Suprapubic skin (tissue), 4 donors: ENCODE data around the gene GPR33. TPM values are rescaled to one million over a fixed set of nuclear protein-coding genes. Genes with fewer than 3 reads are reported as not detected.

ENCODE experiments used
- DNase-seq, 2 donors: peaks; one replicate each; pipeline ENCODE4 v3.0.0-alpha.2; 2019; ENCODE audit warnings: low spot score in 2 of 2
- H3K27ac ChIP-seq: fragments of 200-600 bp; sonication (generic); one replicate; pipeline ENCODE4 v1.5.1; 2019
- H3K27me3 ChIP-seq: fragments of 200-600 bp; sonication (generic); one replicate; pipeline ENCODE4 v1.5.1; 2019
- H3K36me3 ChIP-seq: fragments of 200-600 bp; sonication (generic); one replicate; pipeline ENCODE4 v1.5.1; 2019
- H3K4me1 ChIP-seq: fragments of 200-600 bp; sonication (generic); one replicate; pipeline ENCODE4 v1.5.1; 2019
- H3K4me3 ChIP-seq: fragments of 200-600 bp; sonication (generic); one replicate; pipeline ENCODE4 v1.5.1; 2019; ENCODE audit warnings: mild to moderate bottlenecking
- H3K9me3 ChIP-seq: fragments of 200-600 bp; sonication (generic); one replicate; pipeline ENCODE4 v1.5.1; 2019
- CTCF ChIP-seq, 2 donors: fragments of 200-600 bp in 1 of 2; fragments of 450-650 bp in 1 of 2; sonication (generic) in 1 of 2; IDR thresholded peaks; one replicate each; pipeline ENCODE4 v1.5.1; 2016 to 2019; ENCODE audit warnings: antibody characterized with exemption in 2 of 2, mild to moderate bottlenecking in 1 of 2, moderate library complexity in 1 of 2
- EP300 ChIP-seq: sonication (generic); formaldehyde crosslinking; IDR thresholded peaks from one replicate; pipeline ENCODE4 v1.6.1; 2017; ENCODE audit warnings: antibody characterized with exemption
- POLR2A ChIP-seq, 2 donors: fragments of 450-650 bp; IDR thresholded peaks; one replicate each; pipeline ENCODE4 v1.6.1; 2017; ENCODE audit warnings: antibody characterized with exemption in 2 of 2, mild to moderate bottlenecking in 2 of 2, moderate library complexity in 2 of 2
- POLR2AphosphoS5 ChIP-seq, 3 donors: sonication (generic); formaldehyde crosslinking; IDR thresholded peaks; one replicate each; pipeline ENCODE4 v1.6.1; 2017; ENCODE audit warnings: antibody characterized with exemption in 3 of 3
- WGBS: methylation state at CpG from one replicate; pipeline ENCODE4 v1.1.5; 2018; 5-methylcytosine and 5-hydroxymethylcytosine counted together
- total RNA-seq, 4 donors: library from RNA; depleted of rRNA; stranded (reverse); fragments of >200 nt; gene quantifications; one replicate each; pipeline ENCODE4 v1.1.0, GENCODE V29; 2016

GPR33 gene
- total RNA-seq: not detected

- 88% methylated on average over 1 of the region's 1 CpG for WGBS
- no peaks in the 10 kb centered on the region for H3K27me3 ChIP-seq
- no peaks in the 10 kb centered on the region for H3K36me3 ChIP-seq
- no peaks in the 10 kb centered on the region for H3K4me1 ChIP-seq
- no peaks in the 10 kb centered on the region for H3K9me3 ChIP-seq
- no peak within 1 kb of the TSS for H3K27ac ChIP-seq
- TF ChIP-seq POLR2A (IDR thresholded peaks at IDR 0.05) (no peak), POLR2AphosphoS5 (IDR thresholded peaks at IDR 0.05) (no peak), EP300 (no peak), CTCF (IDR thresholded peaks at IDR 0.05) (no peak)
- no peak for DNase-seq
- no peak within 1 kb of the TSS for H3K4me3 ChIP-seq
These were observed at the start of gene GPR33 for GRCh38 chr14:31487886-31488285. GPR33 (minus strand) TSS chr14:31488039; CDS start chr14:31483965, 4,074 bp downstream.

DNA sequence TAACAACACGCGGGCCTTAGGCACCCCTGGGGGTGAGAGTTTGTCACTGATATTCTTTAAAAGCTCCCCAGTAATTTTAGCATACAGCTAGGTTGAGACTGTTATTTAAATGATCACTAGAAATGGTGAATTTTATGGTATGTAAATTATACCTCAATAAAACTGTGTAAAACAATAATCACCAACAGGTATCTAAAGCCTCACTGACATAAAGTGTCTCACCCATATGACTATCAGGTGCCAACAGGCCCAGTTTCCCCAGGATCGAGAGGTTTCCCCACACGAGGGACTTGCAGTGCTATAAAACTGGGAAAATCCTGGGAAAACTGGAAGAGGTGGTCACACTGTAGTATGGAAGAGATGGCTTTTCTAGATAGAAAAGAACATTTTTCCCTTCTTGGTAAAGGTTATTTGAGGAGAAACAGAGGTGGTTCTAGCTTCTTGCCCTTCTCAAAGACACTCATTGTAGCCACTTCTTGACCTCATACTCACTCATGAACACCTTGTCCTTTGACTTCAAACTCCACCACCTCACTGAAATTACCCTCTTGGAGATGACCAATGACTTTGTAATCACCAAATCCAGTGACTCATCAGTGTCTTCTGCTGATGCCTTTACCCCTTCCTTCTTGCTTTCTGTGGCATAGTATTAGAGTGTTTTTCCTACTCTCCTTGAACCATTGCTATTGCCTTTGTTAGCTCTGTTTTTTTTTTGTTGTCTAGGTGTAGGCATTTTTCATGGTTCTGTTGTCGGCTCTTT lies 48.5 kb upstream of the GPR33 start:
- 78% methylated on average over 5 of the region's 5 CpGs for WGBS
- Histone ChIP-seq H3K27ac (no peak overlapping the region), H3K4me3 (no peak overlapping the region), H3K27me3 (no peaks in the 10 kb centered on the region), H3K4me1 (no peaks in the 10 kb centered on the region), H3K9me3 (no peaks in the 10 kb centered on the region), H3K36me3 (no peaks in the 10 kb centered on the region)
- no peak for TF ChIP-seq POLR2A (IDR thresholded peaks at IDR 0.05)
- no peak for TF ChIP-seq EP300
- TF ChIP-seq POLR2AphosphoS5 (IDR thresholded peaks at IDR 0.05): no peak
- DNase-seq: no peak

- Histone ChIP-seq H3K4me3 (no peak overlapping the region), H3K27ac (no peak overlapping the region), H3K36me3 (no peaks in the 10 kb centered on the region), H3K27me3 (no peaks in the 10 kb centered on the region), H3K4me1 (no peaks in the 10 kb centered on the region), H3K9me3 (no peaks in the 10 kb centered on the region)
- 56% methylated on average over 7 of the region's 7 CpGs for WGBS
- DNase-seq: no peak
- TF ChIP-seq CTCF (IDR thresholded peaks at IDR 0.05) (no peak), POLR2AphosphoS5 (IDR thresholded peaks at IDR 0.05) (no peak), POLR2A (IDR thresholded peaks at IDR 0.05) (no peak), EP300 (no peak)
These were observed 42.3 kb upstream of the GPR33 start for GRCh38 chr14:31530136-31530535.

DNA sequence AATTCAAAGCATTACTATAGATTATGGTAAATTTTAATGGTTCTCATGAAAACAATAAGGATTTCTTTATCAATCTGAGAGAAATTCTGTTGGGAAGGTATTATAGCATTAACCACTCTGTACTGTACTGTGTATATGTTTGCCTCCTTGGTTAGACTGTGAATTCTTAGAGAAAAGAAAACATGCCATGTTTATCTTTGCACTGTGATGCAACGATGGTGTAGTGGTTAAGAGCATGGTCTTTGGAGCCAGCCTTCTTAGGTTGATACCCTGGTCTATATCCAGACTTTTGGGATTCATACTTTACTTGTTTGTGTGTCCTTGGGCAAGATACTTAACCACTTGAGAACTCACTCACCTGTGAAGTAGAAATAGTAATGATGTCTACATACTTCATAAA lies 41.2 kb upstream of the GPR33 start:
- no peak for DNase-seq
- Histone ChIP-seq H3K4me3 (no peak overlapping the region), H3K9me3 (no peaks in the 10 kb centered on the region), H3K27ac (no peak overlapping the region), H3K4me1 (no peaks in the 10 kb centered on the region), H3K36me3 (no peaks in the 10 kb centered on the region), H3K27me3 (no peaks in the 10 kb centered on the region)
- TF ChIP-seq EP300 (no peak), POLR2A (IDR thresholded peaks at IDR 0.05) (no peak), CTCF (IDR thresholded peaks at IDR 0.05) (no peak), POLR2AphosphoS5 (IDR thresholded peaks at IDR 0.05) (no peak)
- 87% methylated on average over 1 of the region's 1 CpG for WGBS

GRCh38 chr14:31527546-31527945 lies 39.7 kb upstream of the GPR33 start:
- no peaks in the 10 kb centered on the region for H3K27me3 ChIP-seq
- no peak overlapping the region for H3K27ac ChIP-seq

More at GRCh38 chr14:31527546-31527945, 39.7 kb upstream of the GPR33 start:
- Histone ChIP-seq H3K4me1 (no peaks in the 10 kb centered on the region), H3K9me3 (no peaks in the 10 kb centered on the region), H3K36me3 (no peaks in the 10 kb centered on the region), H3K4me3 (no peak overlapping the region)
- 88% methylated on average over 8 of the region's 8 CpGs for WGBS
- TF ChIP-seq EP300 (no peak), CTCF (IDR thresholded peaks at IDR 0.05) (no peak), POLR2AphosphoS5 (IDR thresholded peaks at IDR 0.05) (no peak), POLR2A (IDR thresholded peaks at IDR 0.05) (no peak)
- DNase-seq: no peak
